ENCODE results near the gene GMDS.

Gene GMDS

GRCh38 chr6:1965596-1966224, 279.7 kb downstream of the GMDS start:
- no peak overlapping the region for H3K27ac ChIP-seq
- no peaks in the 10 kb centered on the region for H3K36me3 ChIP-seq (ENCODE audit: control insufficient read depth, insufficient read depth, low read length)
- no peaks in the 10 kb centered on the region for H3K4me1 ChIP-seq
- no peak for TF ChIP-seq CTCF (IDR thresholded peaks at IDR 0.05)
- no peak overlapping the region for H3K9ac ChIP-seq
- no peak overlapping the region for H3K4me2 ChIP-seq (ENCODE audit: low read length)
- no peaks in the 10 kb centered on the region for H3K9me3 ChIP-seq (ENCODE audit: control insufficient read depth, low read length)
- no peak overlapping the region for H3K4me3 ChIP-seq (ENCODE audit: low read depth, low read length)
- H3K27me3 ChIP-seq (ENCODE audit: control insufficient read depth, insufficient read depth, low read length), result no peaks in the 10 kb centered on the region
- H3K79me2 ChIP-seq, result no peaks in the 10 kb centered on the region
- H2AFZ ChIP-seq, result no peak overlapping the region

- no peaks in the 10 kb centered on the region for H3K9me3 ChIP-seq (ENCODE audit: control insufficient read depth, low read length)
- TF ChIP-seq CTCF (IDR thresholded peaks at IDR 0.05), result no peak
- no peak overlapping the region for H2AFZ ChIP-seq
- H3K27ac ChIP-seq, result no peak overlapping the region
- no peak overlapping the region for H3K4me2 ChIP-seq (ENCODE audit: low read length)
- no peaks in the 10 kb centered on the region for H3K27me3 ChIP-seq (ENCODE audit: control insufficient read depth, insufficient read depth, low read length)
- no peak overlapping the region for H3K9ac ChIP-seq
- H3K79me2 ChIP-seq, result no peaks in the 10 kb centered on the region
- H3K36me3 ChIP-seq (ENCODE audit: control insufficient read depth, insufficient read depth, low read length), result no peaks in the 10 kb centered on the region
- H3K4me3 ChIP-seq (ENCODE audit: low read depth, low read length), result no peak overlapping the region
- no peaks in the 10 kb centered on the region for H3K4me1 ChIP-seq
Observed at GRCh38 chr6:1963596-1963995, 281.8 kb downstream of the GMDS start.

GRCh38 chr6:1962201-1962600, 283.2 kb downstream of the GMDS start:
- Histone ChIP-seq H3K4me3 (ENCODE audit: low read depth, low read length) (no peak overlapping the region), H3K27ac (no peak overlapping the region), H3K9ac (no peak overlapping the region), H3K79me2 (no peaks in the 10 kb centered on the region), H3K27me3 (ENCODE audit: control insufficient read depth, insufficient read depth, low read length) (no peaks in the 10 kb centered on the region), H3K4me1 (no peaks in the 10 kb centered on the region), H2AFZ (no peak overlapping the region), H3K4me2 (ENCODE audit: low read length) (no peak overlapping the region), H3K36me3 (ENCODE audit: control insufficient read depth, insufficient read depth, low read length) (no peaks in the 10 kb centered on the region), H3K9me3 (ENCODE audit: control insufficient read depth, low read length) (no peaks in the 10 kb centered on the region)
- TF ChIP-seq CTCF (IDR thresholded peaks at IDR 0.05), result no peak

GRCh38 chr6:1960486-1961142, 284.8 kb downstream of the GMDS start:
- Histone ChIP-seq H3K4me1 (no peaks in the 10 kb centered on the region), H3K4me2 (ENCODE audit: low read length) (no peak overlapping the region), H2AFZ (no peak overlapping the region), H3K27me3 (ENCODE audit: control insufficient read depth, insufficient read depth, low read length) (no peaks in the 10 kb centered on the region), H3K9me3 (ENCODE audit: control insufficient read depth, low read length) (no peaks in the 10 kb centered on the region), H3K9ac (no peak overlapping the region), H3K4me3 (ENCODE audit: low read depth, low read length) (no peak overlapping the region), H3K27ac (no peak overlapping the region), H3K36me3 (ENCODE audit: control insufficient read depth, insufficient read depth, low read length) (no peaks in the 10 kb centered on the region), H3K79me2 (no peaks in the 10 kb centered on the region)
- TF ChIP-seq CTCF (IDR thresholded peaks at IDR 0.05), result no peak

GRCh38 chr6:1958257-1958656, 287.1 kb downstream of the GMDS start:
- TF ChIP-seq CTCF (IDR thresholded peaks at IDR 0.05), result no peak
- H3K36me3 ChIP-seq (ENCODE audit: control insufficient read depth, insufficient read depth, low read length), result no peaks in the 10 kb centered on the region
- no peak overlapping the region for H3K9ac ChIP-seq

More at GRCh38 chr6:1958257-1958656, 287.1 kb downstream of the GMDS start:
- H3K9me3 ChIP-seq (ENCODE audit: control insufficient read depth, low read length), result no peaks in the 10 kb centered on the region
- H3K4me2 ChIP-seq (ENCODE audit: low read length), result no peak overlapping the region
- no peaks in the 10 kb centered on the region for H3K4me1 ChIP-seq
- no peaks in the 10 kb centered on the region for H3K79me2 ChIP-seq
- H3K4me3 ChIP-seq (ENCODE audit: low read depth, low read length), result no peak overlapping the region
- no peak overlapping the region for H2AFZ ChIP-seq
- no peak overlapping the region for H3K27ac ChIP-seq
- H3K27me3 ChIP-seq (ENCODE audit: control insufficient read depth, insufficient read depth, low read length), result no peaks in the 10 kb centered on the region
